ENCODE data around the gene JCHAIN.
"Not testable (repeated sequence)": the region's sequence is repeated elsewhere in the genome, so short reads cannot be mapped to it uniquely, and the experiment has no call there.

JCHAIN gene

DNA sequence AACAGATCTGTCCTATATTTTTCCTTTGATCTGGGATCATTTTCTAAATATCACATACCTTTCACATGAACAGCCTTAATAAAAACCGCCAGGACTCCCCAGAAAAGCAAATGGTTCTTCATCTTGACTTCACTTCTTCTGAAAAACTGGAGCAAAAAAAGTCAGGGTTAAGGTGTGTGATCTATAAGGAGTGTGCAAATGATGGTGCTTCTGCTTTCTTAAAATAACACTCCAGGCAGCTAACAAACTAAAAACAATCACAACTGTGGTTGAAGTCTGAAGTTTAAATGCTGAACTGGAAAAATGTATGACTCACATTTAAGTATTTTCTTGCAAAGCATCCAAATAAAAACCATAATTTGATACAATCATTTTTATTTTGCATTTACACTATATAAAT lies at the start of gene JCHAIN:
Gene JCHAIN (minus strand): TSS at position 140 of the 400 bp plus-strand sequence. CDS start 18 bp downstream, at position 122.
- DNase-seq = no peak

- DNase-seq = no peak
Measured at GRCh38 chr4:70715097-70715496, 48.8 kb upstream of the JCHAIN start.

DNA sequence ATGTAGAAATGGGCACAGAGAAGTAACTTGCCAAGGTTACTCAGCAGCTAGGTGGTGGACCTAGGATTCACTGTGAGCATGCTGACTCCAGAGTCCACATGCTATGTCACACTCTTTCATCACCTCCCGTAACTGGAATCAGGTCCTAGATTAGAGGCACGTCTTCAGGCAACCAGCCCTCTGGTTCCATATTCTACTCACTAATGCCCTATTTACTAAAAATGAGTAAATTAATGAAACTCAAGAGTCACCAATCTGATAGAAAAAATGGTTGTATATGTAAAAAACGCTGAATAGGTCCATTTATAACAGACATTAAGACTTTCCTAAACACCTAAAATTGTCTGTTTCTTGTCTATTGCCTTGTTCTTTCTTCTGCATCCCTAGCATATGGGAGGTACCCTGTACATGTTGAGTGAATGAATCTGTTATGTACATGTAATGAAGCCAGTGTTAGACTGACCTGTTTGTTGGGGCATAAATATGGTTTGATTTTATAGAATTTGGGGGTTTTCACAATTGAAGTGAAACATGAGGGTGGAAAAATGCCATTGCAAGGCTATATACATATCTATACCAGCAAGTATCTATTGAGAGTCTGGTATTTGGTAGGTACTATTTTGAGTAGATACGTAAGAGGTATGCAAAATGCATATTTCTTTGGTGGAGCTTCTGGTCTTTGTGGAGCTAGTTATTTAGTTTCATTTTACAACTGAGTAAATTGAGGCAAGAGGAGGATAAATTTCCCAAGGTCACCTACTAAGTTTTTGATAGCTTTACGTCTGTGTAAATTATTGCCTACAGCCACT lies 48.0 kb upstream of the JCHAIN start:
- no peak for DNase-seq

DNA sequence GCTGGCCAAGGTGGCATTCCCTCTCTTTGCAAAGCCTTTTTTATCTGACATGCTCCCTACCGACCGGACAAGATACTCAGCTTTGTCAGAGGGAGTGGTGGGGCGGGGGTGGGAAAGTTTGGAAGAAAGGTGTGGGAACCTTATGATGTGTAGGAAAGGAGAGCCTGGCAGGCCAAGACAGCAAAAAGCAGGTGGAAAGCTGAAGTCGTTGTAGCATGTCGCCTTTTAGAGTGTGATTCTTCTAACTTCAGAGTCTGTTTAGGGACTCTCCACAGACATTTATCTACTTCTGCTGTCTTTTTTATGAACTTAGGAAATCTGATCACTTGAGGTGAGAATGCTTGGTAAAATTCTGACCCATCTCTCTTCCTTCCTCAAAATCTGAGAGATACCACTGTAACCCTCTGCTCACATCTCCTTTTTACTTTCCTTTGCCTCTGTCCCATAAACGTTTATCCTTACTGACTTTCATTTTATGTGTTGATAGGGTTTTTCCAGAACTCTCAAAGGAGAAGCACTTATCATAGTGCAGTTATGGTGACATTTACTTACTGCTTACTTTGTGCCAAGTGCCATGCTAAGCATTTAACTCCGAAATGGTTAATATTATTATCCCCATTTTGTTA lies 47.3 kb upstream of the JCHAIN start:
- no peak for DNase-seq

- no peak for DNase-seq
Measured at GRCh38 chr4:70712604-70713452, 46.5 kb upstream of the JCHAIN start.

DNA sequence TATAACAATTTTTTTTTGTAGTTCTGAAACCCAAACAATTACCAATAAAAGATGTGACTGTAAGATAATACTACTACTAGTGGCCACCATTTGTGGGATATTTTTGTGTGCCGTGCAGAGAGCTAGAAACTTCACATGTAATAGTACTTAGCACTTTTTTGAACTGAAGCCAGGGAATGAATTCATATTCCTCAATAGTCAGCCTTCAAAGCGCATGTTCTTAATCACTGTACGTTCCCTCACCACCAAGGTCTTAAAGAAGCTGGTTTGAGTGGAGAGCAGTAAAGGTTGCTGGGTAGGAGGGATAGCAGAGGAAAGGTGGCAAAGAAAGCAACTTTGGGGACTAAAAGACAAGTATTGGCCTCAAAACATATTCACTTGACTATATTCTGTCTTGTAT lies 45.8 kb upstream of the JCHAIN start:
- DNase-seq = no peak

DNA sequence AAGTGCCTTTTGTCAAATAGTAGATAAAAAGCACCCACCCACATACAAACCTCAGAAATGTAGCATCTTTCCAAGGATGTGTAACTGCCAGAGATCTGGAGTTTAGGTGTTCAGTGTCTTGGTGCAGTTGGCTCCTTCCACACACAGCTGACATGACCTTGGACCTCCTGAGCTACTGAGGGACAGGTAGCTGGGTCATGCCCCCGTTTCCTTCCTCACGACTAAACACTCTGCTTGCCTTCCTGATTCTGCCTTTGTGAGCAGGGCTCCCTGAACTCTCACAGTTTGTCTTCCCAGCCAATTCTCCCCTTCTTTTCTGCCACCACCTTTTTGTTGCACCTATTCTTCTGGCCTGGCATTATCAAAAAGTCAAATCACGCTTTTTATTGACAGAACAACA lies 45.3 kb upstream of the JCHAIN start:
- no peak for DNase-seq

DNA sequence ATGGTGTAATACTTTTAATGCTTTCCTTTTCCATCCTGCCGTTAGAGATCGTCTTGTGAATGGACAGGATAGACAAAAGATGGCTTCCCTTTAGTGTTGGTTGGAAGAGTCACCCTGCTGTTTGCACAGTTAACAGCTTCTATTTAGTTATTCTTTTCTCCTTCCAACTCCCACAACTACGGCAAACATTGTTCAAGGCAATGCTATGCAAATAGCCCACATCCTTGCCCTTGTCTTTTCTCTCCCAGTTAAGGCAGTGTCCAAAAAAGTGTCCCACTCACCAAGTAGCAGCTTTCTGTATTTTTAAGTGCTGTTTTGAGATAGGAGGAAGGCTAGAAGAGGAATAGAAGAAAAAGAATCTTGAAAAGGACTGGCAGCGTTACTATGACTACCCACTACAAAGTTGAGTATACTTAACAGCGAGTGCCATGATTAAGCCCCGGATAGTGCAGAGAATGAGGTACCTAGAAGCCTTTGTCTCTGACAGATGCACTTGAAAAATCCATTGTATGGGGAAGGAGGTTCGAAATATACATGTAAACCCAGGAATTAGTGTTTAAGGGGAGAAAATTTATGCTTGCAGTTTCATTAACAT lies 43.4 kb upstream of the JCHAIN start:
- DNase-seq = no peak

DNA sequence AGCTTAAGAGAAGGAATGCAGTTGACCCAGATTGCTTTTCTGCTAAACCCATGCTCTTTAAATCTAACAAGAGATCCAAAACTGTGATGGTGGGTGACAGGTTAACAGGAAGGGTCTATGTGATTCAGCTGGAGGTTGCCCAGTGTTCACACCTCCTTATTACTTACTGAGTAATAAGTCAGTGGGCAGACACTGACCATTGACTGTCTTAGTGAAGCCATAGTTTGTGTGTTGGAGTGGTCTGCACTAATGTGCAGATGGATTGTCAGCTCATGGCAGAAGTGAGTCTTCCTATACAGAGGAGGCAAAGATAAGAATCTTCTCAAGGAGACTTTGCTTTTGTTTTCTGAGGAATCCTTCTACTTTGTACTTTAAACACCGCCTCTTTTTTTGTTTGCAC lies 40.2 kb upstream of the JCHAIN start:
- no peak for DNase-seq

DNA sequence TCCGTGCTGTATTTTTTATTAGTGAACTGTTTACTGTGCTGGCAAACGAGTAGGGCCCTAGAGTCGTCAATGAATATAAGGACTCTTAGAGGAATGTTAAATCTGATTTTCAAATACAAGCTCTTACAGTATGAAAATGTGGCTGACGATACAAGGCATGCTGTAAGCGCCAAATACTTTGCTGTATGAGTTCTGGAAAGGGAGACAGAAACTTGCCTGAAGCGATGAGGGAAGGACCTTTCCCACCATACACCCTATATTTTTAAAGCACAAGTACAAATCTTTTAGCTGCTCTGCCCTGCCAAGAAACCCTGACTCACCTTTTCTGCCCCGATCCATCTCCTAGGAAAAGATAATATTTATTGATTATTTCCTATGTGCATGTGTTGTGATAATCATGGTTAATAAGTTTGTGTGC lies 39.7 kb upstream of the JCHAIN start:
- peak in 1 of 6 experiments; percentile 24 for DNase-seq

DNA sequence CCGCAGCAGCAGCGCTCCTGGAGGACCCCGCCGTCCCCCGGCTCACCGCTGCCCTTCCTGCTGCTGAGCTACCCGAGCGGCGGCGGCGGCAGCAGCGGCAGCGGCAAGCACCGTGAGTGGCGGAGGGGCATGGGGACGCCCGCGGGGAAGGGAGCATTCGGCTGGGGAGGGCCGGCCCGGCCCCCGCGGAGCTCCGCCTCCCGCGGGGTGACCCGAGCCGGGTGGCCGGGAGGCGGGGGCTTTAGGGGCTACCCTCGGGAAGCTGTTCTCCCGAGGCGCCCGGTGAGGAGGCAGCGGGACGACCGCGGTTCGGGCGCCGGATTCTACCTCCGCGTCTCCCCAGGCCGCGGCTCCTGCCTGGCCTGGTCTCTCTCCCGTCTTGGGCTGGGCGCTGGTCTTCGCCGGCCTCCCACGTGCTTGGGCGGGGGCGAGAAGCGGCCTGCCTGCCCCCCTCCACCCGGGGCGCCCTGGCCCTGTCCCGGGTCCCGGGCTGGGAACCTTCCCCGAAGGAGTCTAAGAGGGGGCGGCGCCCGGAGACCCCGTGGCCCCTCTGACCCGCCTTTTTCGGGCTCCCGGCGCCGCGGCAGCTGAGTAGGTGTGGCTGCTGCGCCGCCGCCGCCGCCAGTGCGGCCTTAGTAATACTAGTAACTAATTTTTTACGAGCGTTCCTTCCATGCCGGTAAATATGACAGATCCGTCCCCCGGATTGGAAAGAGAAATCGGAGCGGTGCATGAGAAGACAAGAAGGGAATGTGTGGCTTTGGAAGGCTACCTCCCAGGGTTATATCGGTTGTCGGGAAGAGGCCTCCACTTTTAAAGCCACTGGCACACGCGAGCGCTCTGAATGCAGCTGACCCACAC lies 39.1 kb upstream of the JCHAIN start:
- DNase-seq = peak; percentile 56 to 84 (median 70)

DNA sequence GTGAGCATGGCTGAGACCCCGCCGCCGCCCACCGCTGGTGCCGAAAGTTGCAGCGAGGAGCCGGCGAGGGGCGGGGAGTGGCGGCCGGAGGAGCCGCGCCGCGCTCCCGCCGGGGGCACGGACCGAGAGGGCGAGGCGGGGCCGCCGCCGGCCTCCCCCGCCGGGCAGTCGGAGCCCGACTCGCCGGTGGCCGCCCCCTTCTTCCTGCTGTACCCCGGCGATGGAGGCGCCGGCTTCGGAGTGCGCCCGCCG lies 38.5 kb upstream of the JCHAIN start:
- peak in 2 of 6 experiments; percentile 50 to 59 for DNase-seq

DNA sequence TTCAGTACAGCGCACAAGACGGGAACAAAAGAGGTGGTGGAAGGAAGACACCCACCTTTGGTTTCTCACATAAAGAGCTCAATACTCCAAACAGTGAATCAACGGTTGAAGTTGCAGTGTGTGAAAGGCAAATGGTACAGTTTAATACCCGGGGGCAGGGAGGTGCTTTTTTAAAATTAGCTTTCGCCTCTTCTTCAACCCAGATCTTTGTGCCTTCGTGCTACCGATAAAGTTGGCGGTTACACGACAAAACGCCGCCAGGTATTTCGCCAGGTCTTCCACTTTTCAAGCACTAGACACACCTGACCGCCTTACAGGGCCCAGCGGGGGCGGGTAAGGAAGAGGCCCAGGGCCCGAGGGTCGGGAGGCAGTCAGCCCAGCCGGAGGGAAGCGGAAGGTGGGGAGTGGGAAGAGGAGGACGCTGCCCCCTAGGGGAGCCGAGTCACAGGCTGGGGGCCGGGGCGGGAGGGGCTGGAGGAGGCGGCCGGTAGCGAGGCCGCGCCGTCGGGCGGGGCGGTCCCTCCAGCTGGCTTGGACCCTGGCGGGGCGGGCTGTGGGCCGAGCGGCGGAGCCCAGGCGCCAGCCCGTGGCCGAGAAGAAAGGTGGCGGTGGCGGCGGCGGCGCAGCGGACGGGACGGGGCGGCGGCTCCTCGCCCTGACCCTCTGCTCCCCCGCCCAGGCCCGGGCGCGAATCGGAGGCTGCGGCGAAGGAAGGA lies 38.1 kb upstream of the JCHAIN start:
- peak; percentile 35 to 67 (median 60) for DNase-seq

GRCh38 chr4:70703619-70704214 lies 37.4 kb upstream of the JCHAIN start:
- no peak for DNase-seq

DNA sequence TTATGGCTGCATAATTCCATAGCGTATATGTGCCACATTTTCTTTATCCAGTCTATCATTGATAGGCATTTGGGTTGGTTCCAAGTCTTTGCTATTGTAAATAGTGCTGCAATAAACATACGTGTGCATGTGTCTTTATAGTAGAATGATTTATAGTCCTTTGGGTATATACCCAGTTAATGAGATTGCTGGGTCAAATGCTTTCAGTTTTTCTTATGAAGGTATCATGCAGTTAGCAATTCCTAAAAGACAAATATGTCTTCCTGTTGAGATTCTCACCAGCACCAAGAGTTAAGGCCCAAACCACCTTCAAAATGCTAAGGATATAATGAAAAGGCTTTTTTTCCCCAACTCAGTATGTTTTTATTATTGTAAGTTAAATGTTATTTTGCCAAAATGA lies 36.3 kb upstream of the JCHAIN start:
- not testable (repeated sequence) for DNase-seq

- no peak for DNase-seq
Measured at GRCh38 chr4:70701271-70701670, 35.0 kb upstream of the JCHAIN start.

GRCh38 chr4:70700712-70701111 lies 34.4 kb upstream of the JCHAIN start:
- DNase-seq = no peak

DNA sequence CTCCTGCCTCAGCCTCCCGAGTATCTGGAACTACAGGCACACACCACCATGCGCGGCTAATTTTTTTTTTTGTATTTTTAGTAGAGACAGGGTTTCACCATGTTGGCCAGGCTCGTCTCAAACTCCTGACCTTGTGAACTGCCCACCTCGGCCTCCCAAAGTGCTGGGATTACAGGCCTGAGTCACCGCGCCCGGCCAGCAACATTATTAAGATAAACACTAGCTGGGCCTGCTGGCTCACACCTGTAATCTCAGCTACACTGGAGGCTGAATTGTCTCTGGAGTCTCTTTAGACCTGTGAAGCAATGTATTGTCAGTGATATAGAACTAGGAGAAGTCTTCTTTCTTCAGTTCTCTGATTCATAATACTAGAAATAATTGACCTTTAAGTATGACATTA lies 32.1 kb upstream of the JCHAIN start:
- DNase-seq = not testable (repeated sequence)

GRCh38 chr4:70694633-70695032 lies 28.3 kb upstream of the JCHAIN start:
- not testable (repeated sequence) for DNase-seq

- DNase-seq = no peak
Measured at GRCh38 chr4:70691661-70692060, 25.4 kb upstream of the JCHAIN start.

DNA sequence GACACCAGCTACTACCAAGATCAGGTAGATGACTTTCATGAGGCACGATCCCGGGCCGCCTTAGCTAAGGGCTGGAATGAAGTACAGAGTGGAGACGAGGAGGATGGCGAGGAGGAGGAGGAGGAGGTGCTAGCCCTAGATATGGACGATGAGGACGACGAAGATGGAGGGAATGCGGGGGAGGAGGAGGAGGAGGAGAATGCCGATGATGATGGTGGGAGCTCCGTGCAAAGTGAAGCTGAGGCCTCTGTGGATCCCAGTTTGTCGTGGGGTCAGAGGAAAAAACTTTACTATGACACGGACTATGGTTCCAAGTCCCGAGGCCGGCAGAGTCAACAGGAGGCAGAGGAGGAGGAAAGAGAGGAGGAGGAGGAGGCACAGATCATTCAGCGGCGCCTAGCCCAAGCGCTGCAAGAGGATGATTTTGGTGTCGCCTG lies 22.5 kb upstream of the JCHAIN start:
- peak in 2 of 6 experiments; percentile 10 to 36 for DNase-seq

Measured in stimulated activated naive CD4-positive, alpha-beta T cell (primary cell).